Activated CD8-positive, alpha-beta memory T cell treated with anti-CD3 and anti-CD28 coated beads, Interleukin-2, amount 50 U/mL, for 24 hours (primary cell): ENCODE measurements around the gene BEST2.
"Not testable (repeated sequence)": the region's sequence is repeated elsewhere in the genome, so short reads cannot be mapped to it uniquely, and the experiment has no call there.

Experiments
- DNase-seq: peaks from one replicate; pipeline ENCODE4 v3.0.0-alpha.2; 2020; ENCODE audit errors: extremely low read depth

BEST2 gene

GRCh38 chr19:12787458-12787857 lies 35.9 kb downstream of the BEST2 start:
- no peak for DNase-seq

DNA sequence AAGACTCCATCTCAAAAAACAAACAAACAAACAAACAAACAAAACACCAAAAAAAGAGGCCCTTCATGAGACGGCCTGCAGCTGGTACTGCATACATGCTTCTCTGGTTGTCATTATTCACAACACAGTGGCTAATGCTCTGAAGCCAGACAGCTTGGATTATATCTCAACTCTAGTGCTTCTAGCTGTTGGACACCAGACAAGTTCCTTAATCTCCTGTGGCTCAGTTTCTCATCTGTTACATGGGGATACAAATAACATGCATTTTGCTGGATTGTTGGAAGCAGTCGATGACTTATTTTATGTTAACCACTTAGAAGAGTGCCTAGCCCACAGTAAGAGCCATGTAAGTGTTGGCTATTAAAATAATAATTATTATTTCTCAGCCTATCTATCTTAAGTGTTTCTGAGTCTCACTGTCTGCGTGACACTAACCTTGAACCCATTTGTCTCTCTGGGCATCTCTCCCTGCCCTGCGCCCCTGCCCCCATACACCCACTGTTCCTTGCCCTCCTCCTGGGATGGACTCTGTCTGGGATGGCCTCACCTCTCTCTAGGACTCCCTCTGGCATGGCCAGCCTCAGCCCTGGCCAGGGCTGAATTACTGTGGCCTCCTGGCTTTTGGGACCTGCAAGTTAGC lies 36.6 kb downstream of the BEST2 start:
- DNase-seq = no peak

DNA sequence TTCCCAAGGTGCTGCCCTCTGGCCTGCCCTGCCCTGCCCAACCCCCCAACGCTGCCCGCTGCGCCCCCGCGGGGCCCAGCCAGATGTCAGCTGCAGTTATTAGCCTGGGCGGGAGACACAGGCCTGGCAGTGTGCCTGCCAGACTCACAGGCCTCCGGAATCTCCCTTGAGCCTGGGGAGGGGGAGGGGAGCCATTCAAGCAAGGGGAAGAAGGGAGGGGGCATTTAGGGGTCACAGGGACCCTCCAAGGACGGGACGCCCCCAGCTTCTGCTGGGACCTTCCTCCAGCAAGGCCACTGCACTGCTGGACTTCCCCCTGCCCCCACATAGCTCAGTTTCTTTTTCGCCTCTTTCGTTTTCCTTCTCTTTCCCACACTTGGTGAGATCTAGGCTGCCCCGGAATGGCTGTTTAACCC lies 37.1 kb downstream of the BEST2 start:
- DNase-seq = no peak

DNA sequence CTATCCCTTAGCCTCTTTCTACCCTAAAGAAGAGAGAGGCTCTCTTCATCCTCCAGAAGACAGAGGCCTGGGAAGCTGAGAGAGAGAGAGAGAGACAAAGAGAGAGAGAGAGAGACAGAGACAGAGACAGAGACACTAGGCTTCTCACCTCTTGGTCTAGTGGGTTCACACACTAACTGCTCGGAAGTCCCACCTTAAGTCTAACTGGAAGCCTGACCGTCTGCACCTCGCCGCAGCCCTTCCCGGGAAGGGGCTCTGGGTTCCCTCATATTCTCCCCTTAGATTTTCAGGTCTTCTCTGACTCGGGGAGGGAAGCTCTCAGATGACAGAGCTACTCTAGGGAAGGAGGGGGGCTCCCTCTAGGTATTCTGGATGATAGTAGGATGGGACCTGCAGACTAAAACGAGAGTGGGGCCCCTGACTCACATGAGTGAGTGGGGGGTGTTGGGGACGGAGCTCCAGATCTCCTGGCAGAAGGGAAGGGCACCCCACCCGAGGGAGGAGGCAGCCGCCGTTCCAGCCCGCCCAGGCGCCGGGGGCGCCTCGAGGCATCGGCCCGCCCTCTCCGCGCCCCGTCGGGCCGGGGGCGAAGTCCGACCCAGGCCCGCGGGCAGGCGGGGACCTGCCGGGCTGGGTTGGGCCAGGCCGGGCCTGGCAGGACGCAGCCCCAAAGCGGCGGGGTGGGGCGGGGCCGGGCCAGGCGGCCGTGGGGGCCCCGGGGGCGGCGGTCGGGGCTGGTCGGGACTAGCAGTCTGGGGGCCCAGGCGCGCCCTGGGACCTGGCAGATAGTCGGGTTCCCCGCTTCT lies 37.7 kb downstream of the BEST2 start:
- DNase-seq = no peak

GRCh38 chr19:12789904-12790619 lies 38.5 kb downstream of the BEST2 start:
- DNase-seq = no peak

DNA sequence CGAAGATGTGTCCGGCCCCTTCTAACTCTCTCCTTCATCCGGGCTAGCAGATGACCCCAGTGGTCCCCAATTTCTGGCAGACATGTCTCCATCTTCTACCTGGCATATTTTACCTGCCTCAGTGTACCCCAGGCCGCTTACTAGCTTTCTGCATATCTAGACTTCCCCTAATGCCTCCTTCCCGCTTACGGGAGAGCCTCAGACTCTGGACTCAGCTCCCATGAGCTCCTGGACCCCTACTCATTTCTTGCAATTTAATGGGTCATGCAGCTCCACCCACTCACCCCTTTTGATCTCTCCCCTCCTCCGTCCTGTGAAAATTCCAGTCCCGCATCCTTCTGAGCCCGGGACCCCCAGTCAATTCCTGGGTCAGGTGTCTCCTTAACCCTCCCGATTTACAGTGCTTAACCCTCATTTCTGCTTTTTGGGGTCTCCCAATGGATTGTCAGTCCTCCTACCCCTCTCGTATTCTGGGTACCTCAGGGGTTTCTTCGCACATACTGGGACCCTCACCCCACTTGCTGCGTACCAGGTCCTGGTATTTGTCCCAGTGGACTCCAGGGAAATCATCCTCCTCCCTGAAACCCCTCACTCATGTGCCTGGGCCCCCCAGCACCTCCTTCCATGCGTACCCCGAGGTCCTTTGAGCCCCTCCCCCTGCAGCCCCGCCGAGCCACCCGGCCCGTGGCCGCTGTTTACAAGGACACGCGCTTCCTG lies 39.2 kb downstream of the BEST2 start:
- no peak for DNase-seq

GRCh38 chr19:12791345-12792050 lies 39.9 kb downstream of the BEST2 start, which contains the start of gene JUNB:
Gene JUNB (plus strand): TSS chr19:12791486. CDS start chr19:12791772, 286 bp downstream.
- no peak for DNase-seq

GRCh38 chr19:12792051-12792852 lies 40.7 kb downstream of the BEST2 start:
- DNase-seq = no peak

DNA sequence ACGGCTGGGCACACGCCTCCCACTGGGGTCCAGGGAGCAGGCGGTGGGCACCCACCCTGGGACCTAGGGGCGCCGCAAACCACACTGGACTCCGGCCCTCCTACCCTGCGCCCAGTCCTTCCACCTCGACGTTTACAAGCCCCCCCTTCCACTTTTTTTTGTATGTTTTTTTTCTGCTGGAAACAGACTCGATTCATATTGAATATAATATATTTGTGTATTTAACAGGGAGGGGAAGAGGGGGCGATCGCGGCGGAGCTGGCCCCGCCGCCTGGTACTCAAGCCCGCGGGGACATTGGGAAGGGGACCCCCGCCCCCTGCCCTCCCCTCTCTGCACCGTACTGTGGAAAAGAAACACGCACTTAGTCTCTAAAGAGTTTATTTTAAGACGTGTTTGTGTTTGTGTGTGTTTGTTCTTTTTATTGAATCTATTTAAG lies 41.3 kb downstream of the BEST2 start:
- DNase-seq = no peak

DNA sequence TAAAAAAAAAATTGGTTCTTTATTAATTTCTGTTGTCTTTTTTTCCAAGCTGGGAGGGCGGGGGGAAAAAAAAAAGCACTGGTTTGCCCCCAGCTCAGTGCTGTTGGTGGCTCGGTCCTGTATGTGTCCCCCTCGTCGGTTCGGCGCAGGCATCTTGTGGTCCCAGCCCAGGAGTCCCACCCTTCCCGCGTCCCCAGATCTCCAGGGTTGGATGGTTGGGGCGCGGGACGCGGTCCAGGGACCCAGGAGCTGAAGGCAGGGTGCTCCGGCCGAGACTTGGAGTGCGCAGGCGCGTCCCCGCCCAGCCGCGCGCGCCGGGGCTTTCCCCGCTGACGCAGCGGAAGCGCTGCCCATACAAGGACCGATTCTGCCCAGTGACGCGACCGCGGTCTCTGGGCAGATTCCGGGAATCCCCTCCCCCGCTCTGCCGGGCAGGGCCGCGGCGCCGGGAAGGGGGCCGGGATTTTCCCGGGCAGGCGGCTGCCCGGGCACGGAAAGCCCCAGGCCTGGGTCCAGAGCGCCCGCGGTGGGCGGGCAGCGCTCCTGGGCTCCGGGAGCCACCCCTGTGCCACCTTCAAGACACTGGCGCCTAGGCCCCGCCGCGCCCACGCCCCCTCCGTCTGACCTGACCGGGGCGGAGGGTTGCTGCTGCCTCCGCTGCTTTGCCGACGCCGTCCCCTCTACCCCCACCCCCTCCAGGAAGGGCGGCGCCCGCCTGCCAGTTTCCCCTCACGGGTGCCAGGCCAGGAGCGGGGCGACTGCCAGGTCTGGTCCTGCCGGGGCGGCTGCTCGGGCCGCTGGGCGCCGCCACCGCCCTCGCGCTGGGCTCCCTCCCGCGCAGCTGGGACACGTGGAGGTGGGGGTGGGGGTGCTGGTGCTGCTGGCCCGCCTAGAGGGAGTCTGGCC lies 42.0 kb downstream of the BEST2 start:
- DNase-seq = no peak

- no peak for DNase-seq
Observed at GRCh38 chr19:12794196-12794941, 42.8 kb downstream of the BEST2 start.

DNA sequence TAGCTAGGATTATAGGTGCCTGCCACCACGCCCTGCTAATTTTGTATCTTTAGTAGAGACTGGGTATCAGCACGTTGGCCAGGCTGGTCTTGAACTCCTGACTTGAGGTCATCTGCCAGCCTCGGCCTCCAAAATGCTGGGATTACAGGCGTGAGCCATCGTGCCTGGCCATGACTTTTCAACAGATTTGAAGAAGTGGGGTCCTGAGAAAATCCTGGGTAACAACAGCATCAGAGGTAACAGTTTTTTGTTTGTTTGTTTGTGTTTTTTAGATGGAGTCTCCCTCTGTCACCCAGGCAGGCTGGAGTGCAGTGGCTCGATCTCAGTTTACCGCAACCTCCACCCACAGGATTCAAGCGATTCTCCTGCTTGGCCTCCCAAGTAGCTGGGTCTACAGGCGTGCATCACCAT lies 43.4 kb downstream of the BEST2 start:
- no peak for DNase-seq

GRCh38 chr19:12796146-12797071 lies 44.8 kb downstream of the BEST2 start:
- DNase-seq = no peak

GRCh38 chr19:12797141-12797587 lies 45.6 kb downstream of the BEST2 start:
- no peak for DNase-seq

- DNase-seq = not testable (repeated sequence)
Observed at GRCh38 chr19:12797607-12798006, 46.0 kb downstream of the BEST2 start.

DNA sequence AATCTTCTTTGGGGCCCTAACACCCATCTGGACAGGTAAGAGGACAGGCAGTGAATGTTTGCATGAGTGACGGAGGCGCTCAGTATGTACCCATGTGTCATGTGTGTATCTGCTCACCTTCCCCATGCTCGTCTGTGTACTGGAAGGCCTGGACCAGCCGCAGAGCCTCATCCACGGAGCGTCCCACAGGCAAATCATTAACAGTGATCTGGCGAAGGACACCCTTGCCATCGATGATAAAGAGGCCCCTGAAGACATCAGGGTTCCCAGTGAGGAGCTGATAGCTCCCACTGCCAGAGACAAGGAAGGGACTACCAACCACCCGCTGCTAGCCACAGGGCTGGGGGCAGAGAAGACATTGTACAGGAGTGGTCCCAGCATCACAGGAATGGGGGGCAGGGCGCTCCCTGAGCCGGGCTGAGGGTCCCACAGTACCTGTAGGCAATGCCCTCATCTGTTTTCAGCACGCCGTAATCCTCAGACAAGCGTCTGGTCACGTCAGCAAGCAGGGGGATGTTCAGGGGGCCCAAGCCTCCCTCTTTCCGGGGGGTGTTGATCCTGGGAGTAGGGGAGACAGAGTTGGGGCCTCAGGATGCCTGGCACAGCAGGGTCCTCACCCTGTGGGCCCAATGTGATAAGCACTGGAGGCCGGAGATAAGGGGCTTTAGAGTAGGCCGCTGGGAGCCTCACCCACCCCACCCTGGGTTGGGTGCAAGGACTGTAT lies 48.3 kb downstream of the BEST2 start:
- no peak for DNase-seq

DNA sequence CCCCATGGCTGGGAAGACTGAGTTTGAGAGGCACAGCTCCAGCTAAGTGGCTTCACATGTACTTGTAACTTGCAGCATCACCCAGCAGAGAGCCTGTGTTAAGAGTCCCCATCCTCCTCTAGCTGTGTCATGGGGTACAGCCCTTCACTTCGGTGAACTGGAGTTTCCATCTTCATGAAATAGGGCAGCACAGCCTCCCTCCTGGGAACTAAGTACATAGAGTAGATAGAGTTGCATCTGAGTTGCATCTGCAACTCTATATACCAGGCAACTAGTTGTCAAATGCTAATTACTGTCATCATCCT lies 48.8 kb downstream of the BEST2 start:
- DNase-seq = no peak
